Activated naive CD8-positive, alpha-beta T cell treated with anti-CD3 and anti-CD28 coated beads, Interleukin-2, amount 50 U/mL, for 24 hours (primary cell): Measurements from ENCODE around the gene INPPL1.
"Not testable (repeated sequence)": the region's sequence is repeated elsewhere in the genome, so short reads cannot be mapped to it uniquely, and the experiment has no call there.

ENCODE experiments used
- ATAC-seq: fragments of 150-1000 bp; cut with Tn5 transposase; one replicate; pipeline ENCODE4 v1.10.0; 2021
- DNase-seq: peaks from one replicate; pipeline ENCODE4 v3.0.0; 2021
- H3K27ac Mint-ChIP-seq: one replicate; pipeline ENCODE4 v1.8.0; 2021; ENCODE audit warnings: mild to moderate bottlenecking, mixed read lengths
- H3K27me3 Mint-ChIP-seq: one replicate; pipeline ENCODE4 v1.8.0; 2021; ENCODE audit warnings: mixed read lengths
- H3K36me3 Mint-ChIP-seq: one replicate; pipeline ENCODE4 v1.8.0; 2021; ENCODE audit warnings: low read depth, mixed read lengths
- H3K4me1 Mint-ChIP-seq: one replicate; pipeline ENCODE4 v1.8.0; 2021; ENCODE audit warnings: mixed read lengths
- H3K4me3 Mint-ChIP-seq: one replicate; pipeline ENCODE4 v1.8.0; 2021; ENCODE audit warnings: mild to moderate bottlenecking, moderate library complexity, mixed read lengths
- H3K9me3 Mint-ChIP-seq: one replicate; pipeline ENCODE4 v1.8.0; 2021; ENCODE audit warnings: mixed read lengths

INPPL1 gene

DNA sequence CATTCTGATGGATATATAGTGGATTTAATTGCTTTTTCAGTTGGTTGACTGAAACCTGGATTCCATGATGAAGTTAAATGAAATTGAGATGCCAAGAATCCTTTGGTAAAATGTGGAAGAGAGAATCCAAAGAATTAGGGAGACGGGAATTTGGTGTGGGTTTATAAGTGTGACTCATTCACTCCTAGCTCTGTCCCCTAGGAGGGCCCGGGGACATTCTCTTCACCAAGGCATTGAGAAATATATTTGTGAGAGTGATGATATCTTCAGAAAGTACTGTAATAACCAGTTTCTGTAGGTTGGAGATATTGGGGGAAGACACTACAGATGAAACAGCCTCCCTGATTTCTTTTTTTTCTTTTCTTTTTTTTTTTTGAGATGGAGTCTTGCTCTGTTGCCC lies 33.0 kb downstream of the INPPL1 start:
- Mint-ChIP-seq H3K9me3 (no peaks in the 10 kb centered on the region), H3K4me1 (no peaks in the 10 kb centered on the region), H3K27me3 (peaks cover 8% of the 10 kb centered on the region), H3K4me3 (no peak overlapping the region), H3K27ac (no peak overlapping the region), H3K36me3 (no peaks in the 10 kb centered on the region)
- DNase-seq (no peak), ATAC-seq (no peak)

DNA sequence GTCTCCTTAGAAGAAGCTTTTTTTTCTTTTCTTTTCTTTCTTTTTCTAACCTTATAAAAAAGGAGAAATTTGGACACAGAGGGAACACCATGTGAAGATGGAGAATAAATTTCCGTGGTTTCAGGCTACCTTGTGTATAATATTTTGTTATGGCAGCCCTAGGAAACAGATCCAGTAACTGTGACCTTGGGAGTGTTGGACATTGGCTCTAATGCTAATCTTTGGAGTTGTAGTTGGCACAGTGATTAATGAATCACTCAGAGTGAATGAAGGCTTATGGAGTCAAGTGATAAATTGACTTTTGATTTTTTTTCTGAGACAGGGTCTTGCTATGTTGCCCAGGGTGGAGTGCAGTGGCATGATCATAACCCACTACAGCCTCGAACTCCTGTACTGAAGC lies 34.9 kb downstream of the INPPL1 start:
- ATAC-seq (no peak), DNase-seq (no peak)
- Mint-ChIP-seq H3K4me3 (no peak overlapping the region), H3K9me3 (no peaks in the 10 kb centered on the region), H3K36me3 (no peaks in the 10 kb centered on the region), H3K27me3 (peaks cover 6% of the 10 kb centered on the region), H3K27ac (no peak overlapping the region), H3K4me1 (no peaks in the 10 kb centered on the region)

DNA sequence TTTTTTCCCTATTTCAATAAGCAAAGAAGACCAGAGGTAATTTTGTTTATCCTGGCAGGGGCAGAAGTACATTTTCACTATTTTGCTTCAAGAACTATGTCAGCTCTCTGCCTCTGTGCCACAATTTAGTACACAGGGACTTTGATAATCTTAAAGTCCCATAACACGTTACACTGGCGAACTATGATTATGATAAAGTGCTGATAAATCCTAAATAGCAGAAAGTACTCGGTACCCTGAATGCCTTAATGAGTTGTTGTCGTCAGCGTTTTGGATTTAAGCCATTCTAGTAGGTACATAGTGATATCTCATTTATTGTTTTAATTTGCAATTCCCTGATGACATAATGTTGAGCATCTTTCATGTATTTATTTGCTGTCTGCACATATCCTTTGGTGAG lies 36.0 kb downstream of the INPPL1 start:
- no peaks in the 10 kb centered on the region for H3K9me3 Mint-ChIP-seq
- no peaks in the 10 kb centered on the region for H3K4me1 Mint-ChIP-seq
- H3K4me3 Mint-ChIP-seq: no peak overlapping the region
- no peak overlapping the region for H3K27ac Mint-ChIP-seq
- peaks cover 6% of the 10 kb centered on the region for H3K27me3 Mint-ChIP-seq
- ATAC-seq (no peak), DNase-seq (no peak)
- no peaks in the 10 kb centered on the region for H3K36me3 Mint-ChIP-seq

DNA sequence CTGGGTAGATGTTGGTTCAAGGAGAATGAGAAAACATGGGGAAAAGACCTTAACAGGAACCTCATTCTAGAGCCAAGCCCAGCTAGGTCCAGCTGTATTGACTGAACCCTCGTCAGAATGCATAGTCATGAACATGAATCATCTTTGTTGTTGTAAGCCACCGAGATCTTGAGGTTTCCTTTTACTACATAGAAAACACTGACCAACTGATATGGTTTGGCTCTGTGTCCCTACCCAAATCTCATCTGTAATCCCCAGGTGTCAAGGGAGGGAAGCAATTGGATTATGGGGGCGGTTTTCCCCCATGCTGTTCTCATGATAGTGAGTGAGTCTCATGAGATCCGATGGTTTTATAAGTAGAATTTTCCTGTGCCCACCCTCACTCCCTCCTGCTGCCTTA lies 38.8 kb downstream of the INPPL1 start:
- no peak for ATAC-seq
- Mint-ChIP-seq H3K4me1 (no peaks in the 10 kb centered on the region), H3K27ac (no peak overlapping the region), H3K9me3 (no peaks in the 10 kb centered on the region), H3K27me3 (peaks cover 7% of the 10 kb centered on the region), H3K4me3 (no peak overlapping the region), H3K36me3 (no peaks in the 10 kb centered on the region)
- DNase-seq: no peak

DNA sequence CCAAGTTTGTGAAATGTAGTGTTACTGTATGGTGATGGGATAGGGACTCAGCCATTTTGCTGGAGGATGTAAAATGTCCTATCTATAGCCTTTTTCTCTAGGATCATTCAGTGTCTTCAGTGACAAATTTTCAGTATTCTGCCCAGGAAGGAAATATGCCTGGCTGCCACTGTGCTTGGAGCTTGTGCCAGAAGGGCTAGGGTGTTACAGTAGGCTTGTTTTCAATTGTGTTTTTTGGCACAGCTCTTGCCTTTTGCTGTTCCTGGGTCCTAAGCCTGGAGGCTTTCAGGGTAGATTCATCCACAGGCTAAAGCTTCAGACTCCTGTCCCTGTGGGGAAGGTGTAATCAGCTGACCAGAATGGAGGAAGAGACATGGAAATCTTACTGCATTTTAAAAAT lies 41.4 kb downstream of the INPPL1 start:
- Mint-ChIP-seq H3K27ac (no peak overlapping the region), H3K27me3 (peaks cover 8% of the 10 kb centered on the region), H3K9me3 (no peaks in the 10 kb centered on the region), H3K4me3 (no peak overlapping the region), H3K36me3 (no peaks in the 10 kb centered on the region), H3K4me1 (peaks cover 5% of the 10 kb centered on the region)
- ATAC-seq: no peak
- no peak for DNase-seq

DNA sequence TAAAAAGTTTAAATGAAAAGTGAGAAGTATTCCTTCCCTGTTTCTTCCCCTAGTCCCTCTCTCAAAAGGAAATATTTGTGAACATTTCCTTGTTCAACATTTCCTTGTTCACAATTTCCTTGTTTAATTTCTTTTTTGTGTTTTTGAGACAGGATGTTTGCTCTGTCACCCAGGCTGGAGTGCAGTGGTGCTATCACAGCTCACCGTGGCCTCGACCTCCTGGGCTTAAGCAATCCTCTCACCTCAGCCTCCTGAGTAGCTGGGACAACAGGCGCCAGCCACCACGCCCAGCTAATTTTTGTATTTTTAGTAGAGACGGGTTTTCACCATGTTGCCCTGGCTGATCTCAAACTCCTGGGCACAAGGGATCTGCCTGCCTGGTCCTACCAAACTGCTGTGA lies 42.4 kb downstream of the INPPL1 start:
- not testable (repeated sequence) for H3K36me3 Mint-ChIP-seq, H3K27ac Mint-ChIP-seq, H3K4me3 Mint-ChIP-seq, H3K4me1 Mint-ChIP-seq, ATAC-seq, DNase-seq, H3K9me3 Mint-ChIP-seq
- H3K27me3 Mint-ChIP-seq: peaks cover 12% of the 10 kb centered on the region

DNA sequence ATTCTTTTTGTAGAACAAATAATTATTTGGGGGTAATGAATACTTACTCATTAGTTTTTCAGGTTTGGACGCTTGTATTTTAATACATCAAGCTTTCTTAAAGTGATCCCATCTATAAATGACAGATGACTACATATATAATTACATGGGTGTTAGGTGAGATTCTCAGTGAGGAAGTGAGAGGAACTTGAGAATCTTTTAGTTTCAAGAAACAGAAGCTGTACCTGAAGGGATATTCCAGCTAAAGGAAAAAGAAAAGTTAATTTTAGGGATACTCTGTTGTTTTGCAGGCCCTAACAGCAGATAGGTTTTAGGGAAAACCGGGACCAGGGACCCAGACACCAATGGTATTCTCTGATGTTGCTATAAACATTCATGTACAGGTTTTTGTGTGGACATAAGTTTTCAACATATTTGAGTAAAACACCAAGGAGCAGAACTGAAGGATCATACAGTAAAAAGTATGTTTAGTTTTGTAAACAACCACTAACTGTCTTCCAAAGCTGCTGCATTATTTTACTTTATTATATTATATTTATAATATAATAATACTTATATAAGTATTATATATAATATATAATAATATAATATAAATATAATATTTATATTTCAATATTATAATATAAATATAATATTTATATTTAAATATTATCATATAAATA lies 43.5 kb downstream of the INPPL1 start:
- Mint-ChIP-seq H3K27me3 (peaks cover 12% of the 10 kb centered on the region), H3K4me1 (peaks cover 5% of the 10 kb centered on the region), H3K27ac (no peak overlapping the region), H3K9me3 (no peaks in the 10 kb centered on the region), H3K36me3 (no peaks in the 10 kb centered on the region), H3K4me3 (no peak overlapping the region)
- ATAC-seq (no peak), DNase-seq (no peak)

DNA sequence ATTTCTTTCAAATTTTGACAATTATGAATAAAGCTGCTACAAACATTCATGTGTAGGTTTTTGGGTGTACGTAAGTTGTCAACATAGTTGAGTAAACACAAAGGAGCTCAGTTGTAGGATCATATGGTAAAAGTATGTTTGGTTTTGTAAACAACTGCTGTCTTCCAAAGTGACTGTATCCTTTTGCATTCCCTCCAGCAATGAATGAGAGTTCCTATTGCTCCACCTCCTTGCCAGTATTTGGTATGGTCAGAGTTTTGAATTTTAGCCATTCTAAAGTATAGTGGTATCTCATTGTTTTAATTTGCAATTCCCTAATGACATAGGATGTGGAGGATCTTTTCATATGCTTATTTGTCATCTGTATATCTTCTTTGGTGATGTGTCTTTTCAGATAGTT lies 47.4 kb downstream of the INPPL1 start:
- H3K27me3 Mint-ChIP-seq: peaks cover 17% of the 10 kb centered on the region
- peaks cover 8% of the 10 kb centered on the region for H3K4me1 Mint-ChIP-seq
- no peak overlapping the region for H3K27ac Mint-ChIP-seq
- DNase-seq (no peak), ATAC-seq (no peak)
- no peaks in the 10 kb centered on the region for H3K9me3 Mint-ChIP-seq
- H3K4me3 Mint-ChIP-seq: no peak overlapping the region
- no peaks in the 10 kb centered on the region for H3K36me3 Mint-ChIP-seq

DNA sequence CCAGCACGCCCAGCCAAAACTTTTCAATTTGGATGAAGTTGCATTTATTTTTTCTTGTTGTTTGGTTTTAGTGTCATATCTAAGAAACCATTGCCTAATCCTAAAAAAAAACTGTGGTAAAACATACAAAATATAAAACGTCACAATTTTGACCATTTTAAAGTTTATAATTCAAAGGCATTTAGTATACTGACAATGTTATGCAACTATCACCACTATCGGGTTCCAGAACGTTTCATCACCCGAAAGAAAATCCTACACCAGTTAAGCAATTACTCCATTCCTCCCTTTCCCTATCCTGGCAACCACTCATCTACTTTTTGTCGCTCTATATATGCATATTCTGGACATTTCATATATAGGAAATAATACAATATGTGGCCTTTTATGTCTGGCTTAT lies 49.9 kb downstream of the INPPL1 start:
- Mint-ChIP-seq H3K36me3 (no peaks in the 10 kb centered on the region), H3K4me3 (no peak overlapping the region), H3K27me3 (peaks cover 22% of the 10 kb centered on the region), H3K4me1 (peaks cover 8% of the 10 kb centered on the region), H3K9me3 (no peaks in the 10 kb centered on the region), H3K27ac (no peak overlapping the region)
- no peak for ATAC-seq
- no peak for DNase-seq

DNA sequence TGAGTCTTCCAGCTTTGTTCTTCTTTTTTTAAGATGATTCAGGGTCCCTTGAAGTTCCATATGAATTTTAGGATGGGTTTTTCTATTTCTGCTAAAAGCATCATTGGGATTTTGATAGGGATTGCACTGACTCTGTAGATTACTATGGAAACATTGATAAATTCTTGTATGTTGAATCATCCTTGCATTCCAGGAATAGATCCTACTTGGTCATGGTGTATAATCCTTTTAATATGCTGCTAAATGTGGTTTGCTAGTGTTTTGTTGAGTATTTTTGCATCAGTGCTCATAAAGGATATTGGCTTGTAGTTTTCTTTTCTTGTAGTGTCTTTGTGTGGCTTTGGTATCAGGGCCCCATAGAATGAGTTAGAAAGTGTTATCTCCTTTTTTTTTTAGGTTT lies 54.3 kb downstream of the INPPL1 start:
- peaks cover 42% of the 10 kb centered on the region for H3K27me3 Mint-ChIP-seq
- DNase-seq: no peak
- no peak overlapping the region for H3K27ac Mint-ChIP-seq
- no peaks in the 10 kb centered on the region for H3K36me3 Mint-ChIP-seq
- ATAC-seq: no peak
- peaks cover 3% of the 10 kb centered on the region for H3K9me3 Mint-ChIP-seq
- no peaks in the 10 kb centered on the region for H3K4me1 Mint-ChIP-seq
- H3K4me3 Mint-ChIP-seq: no peak overlapping the region

DNA sequence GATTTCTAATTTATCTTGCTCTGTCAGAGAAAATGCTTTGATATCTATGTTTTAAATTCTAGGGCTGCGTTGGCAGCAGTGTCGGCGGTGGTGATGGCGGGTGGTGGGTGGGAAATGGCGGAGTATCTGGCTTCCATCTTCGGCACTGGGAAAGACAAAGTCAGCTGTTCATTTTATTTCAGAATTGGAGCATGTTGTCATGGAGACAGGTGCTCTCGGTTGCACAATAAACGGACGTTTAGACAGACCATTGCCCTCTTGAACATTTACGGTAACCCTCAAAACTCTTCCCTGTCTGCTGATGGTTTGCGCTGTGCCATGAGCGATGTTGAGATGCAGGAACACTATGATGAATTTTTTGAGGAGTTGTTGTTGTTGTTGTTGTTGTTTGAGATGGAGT lies 55.5 kb downstream of the INPPL1 start:
- Mint-ChIP-seq H3K4me1 (no peaks in the 10 kb centered on the region), H3K27me3 (peaks cover 47% of the 10 kb centered on the region), H3K27ac (no peak overlapping the region), H3K4me3 (no peak overlapping the region), H3K9me3 (peaks cover 3% of the 10 kb centered on the region), H3K36me3 (no peaks in the 10 kb centered on the region)
- DNase-seq (no peak), ATAC-seq (no peak)

DNA sequence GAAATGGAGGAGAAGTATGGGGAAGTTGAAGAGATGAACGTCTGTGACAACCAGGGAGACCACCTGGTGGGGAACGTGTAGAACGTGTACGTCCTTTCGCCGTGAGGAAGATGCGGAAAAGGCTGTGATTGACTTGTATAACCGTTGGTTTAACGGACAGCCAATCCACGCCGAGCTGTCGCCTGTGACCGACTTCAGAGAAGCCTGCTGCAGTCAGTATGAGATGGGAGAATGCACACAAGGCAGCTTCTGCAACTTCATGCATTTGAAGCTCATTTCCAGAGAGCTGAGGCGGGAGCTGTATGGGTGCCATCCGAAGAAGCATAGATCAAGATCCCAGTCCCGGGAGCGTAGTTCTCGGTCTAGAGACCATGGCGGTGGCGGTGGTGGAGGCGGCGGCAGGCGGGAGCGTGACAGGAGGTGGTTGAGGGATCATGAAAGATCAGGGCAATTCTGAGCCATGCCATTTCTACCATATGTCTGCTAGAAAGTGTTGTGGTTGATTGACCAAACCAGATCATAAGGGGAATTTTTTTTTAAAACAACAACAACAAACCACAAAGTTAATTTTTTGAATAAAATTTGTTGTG lies 56.3 kb downstream of the INPPL1 start:
- Mint-ChIP-seq H3K27ac (no peak overlapping the region), H3K4me1 (no peaks in the 10 kb centered on the region), H3K4me3 (no peak overlapping the region), H3K27me3 (peaks cover 46% of the 10 kb centered on the region), H3K9me3 (peaks cover 3% of the 10 kb centered on the region), H3K36me3 (no peaks in the 10 kb centered on the region)
- ATAC-seq (no peak), DNase-seq (no peak)

DNA sequence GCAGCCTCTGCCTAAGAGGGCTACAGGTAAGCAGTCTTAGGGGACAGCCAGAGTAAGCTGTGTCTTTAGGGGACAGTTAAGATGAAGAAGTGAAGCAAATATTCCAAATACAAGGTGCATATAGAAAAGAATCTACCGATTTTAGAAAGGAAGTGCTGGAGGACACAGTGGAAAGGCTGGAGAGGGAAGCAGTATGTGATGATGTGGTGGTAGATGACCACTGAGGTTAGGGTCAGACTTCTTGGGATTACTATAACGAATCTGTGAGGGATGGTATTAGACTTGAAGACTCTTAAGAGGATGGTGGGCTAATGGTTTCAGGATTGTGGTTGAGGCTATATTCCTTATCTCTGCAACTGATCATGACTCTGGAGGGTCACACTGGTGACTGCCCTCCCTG lies 59.4 kb downstream of the INPPL1 start:
- Mint-ChIP-seq H3K4me3 (no peak overlapping the region), H3K36me3 (no peaks in the 10 kb centered on the region), H3K4me1 (no peaks in the 10 kb centered on the region), H3K27me3 (peaks cover 38% of the 10 kb centered on the region), H3K9me3 (peaks cover 3% of the 10 kb centered on the region), H3K27ac (no peak overlapping the region)
- DNase-seq: no peak
- ATAC-seq: no peak

DNA sequence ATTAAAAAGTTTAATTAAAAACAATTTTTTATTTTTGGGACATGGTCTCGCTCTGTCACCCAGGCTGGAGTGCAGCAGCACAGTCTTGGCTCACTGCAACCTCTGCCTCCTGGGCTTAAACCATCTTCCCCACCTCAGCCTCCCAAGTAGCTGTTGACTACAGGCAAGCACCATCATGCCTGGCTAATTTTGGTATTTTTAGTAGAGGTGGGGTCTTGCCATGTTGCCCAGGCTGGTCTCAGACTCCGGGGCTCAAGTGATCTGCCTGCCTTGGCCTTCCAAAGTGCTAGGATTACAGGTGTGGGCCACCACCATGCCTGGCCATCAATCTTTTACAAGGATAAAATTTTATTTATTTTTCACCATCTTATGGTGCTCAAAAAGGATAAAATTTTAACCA lies 62.7 kb downstream of the INPPL1 start:
- Mint-ChIP-seq H3K27me3 (peaks cover 20% of the 10 kb centered on the region), H3K4me3 (no peak overlapping the region), H3K27ac (no peak overlapping the region), H3K36me3 (no peaks in the 10 kb centered on the region), H3K4me1 (no peaks in the 10 kb centered on the region), H3K9me3 (no peaks in the 10 kb centered on the region)
- DNase-seq (no peak), ATAC-seq (no peak)
